HEK293 (cell line): ENCODE data around the gene CPNE8.

ENCODE experiments used
- ZNF211 ChIP-seq: fragments of 450-650 bp; formaldehyde crosslinking; IDR thresholded peaks from 2 replicates; pipeline ENCODE4 v1.5.1; 2016; ENCODE audit warnings: low read depth, missing biosample characterization, missing genetic modification characterization
- ZNF830 ChIP-seq: fragments of 450-650 bp; IDR thresholded peaks from 2 replicates; pipeline ENCODE4 v1.5.0; 2018; ENCODE audit warnings: missing biosample characterization, missing genetic modification characterization, low read depth, mild to moderate bottlenecking, moderate library complexity
- TF ChIP-seq, protein P1 (sequence below): fragments of 450-650 bp; formaldehyde crosslinking; IDR thresholded peaks from 2 replicates; pipeline ENCODE4 v1.5.1; 2016; ENCODE audit warnings: missing biosample characterization, missing genetic modification characterization

DNA sequence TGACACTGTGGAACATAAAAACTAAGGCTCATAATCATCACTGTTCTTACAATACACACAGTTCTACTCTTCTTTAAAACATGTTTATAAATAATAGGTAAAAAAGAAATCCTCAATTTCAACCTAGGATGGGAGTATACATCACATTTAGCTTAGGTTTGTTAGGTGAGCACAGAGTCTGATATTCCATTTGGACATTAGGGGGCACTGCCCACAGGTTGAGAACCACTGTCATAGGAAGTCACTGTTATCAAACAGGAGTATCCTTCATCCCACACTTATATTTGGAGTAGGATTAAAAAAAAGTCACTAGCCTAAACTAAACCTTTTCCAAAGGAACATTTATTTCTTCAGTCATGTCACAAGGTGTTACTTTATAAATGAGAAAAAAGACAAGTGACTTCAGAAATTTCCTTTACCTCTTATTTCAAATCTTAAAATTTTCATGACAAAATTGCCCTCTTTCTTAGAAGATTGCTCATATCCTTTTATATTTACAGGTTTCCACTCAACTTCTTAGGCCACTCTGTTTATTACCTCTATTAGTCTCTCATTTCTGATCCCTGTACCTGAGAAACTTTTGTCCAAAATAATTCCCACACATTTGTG is 240.6 kb downstream of the CPNE8 start:
- TF ChIP-seq, protein P1, sequence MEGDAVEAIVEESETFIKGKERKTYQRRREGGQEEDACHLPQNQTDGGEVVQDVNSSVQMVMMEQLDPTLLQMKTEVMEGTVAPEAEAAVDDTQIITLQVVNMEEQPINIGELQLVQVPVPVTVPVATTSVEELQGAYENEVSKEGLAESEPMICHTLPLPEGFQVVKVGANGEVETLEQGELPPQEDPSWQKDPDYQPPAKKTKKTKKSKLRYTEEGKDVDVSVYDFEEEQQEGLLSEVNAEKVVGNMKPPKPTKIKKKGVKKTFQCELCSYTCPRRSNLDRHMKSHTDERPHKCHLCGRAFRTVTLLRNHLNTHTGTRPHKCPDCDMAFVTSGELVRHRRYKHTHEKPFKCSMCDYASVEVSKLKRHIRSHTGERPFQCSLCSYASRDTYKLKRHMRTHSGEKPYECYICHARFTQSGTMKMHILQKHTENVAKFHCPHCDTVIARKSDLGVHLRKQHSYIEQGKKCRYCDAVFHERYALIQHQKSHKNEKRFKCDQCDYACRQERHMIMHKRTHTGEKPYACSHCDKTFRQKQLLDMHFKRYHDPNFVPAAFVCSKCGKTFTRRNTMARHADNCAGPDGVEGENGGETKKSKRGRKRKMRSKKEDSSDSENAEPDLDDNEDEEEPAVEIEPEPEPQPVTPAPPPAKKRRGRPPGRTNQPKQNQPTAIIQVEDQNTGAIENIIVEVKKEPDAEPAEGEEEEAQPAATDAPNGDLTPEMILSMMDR (tag by site-specific recombination), result no peak
- TF ChIP-seq ZNF830 (tag by site-specific recombination) (no peak), ZNF211 (tag by site-specific recombination) (no peak)
